Stomach smooth muscle (tissue), 2 donors: Measurements from ENCODE around the gene CFAP20DC.

Experiments
- H3K27ac ChIP-seq: one replicate; pipeline ENCODE4 v1.7.0; 2013; ENCODE audit warnings: mild to moderate bottlenecking, low read length, inconsistent platforms
- H3K27me3 ChIP-seq, 2 donors: one replicate each; pipeline ENCODE4 v1.7.0; 2013; ENCODE audit warnings: low read length in 2 of 2; ENCODE audit not compliant: insufficient read depth in 2 of 2, control insufficient read depth in 1 of 2
- H3K36me3 ChIP-seq, 2 donors: one replicate each; pipeline ENCODE4 v1.7.0; 2013; ENCODE audit warnings: low read length in 2 of 2; ENCODE audit not compliant: control insufficient read depth in 2 of 2, insufficient read depth in 2 of 2
- H3K4me1 ChIP-seq: one replicate; pipeline ENCODE4 v1.7.0; 2013; ENCODE audit warnings: low read length; ENCODE audit not compliant: control insufficient read depth, insufficient read depth
- H3K4me3 ChIP-seq, 2 donors: one replicate each; pipeline ENCODE4 v1.7.0; 2013; ENCODE audit warnings: low read length in 2 of 2
- H3K9ac ChIP-seq, 2 donors: one replicate each; pipeline ENCODE4 v1.7.0; 2013; ENCODE audit warnings: low read length in 2 of 2, mild to moderate bottlenecking in 1 of 2
- H3K9me3 ChIP-seq, 2 donors: one replicate each; pipeline ENCODE4 v1.7.0; 2013; ENCODE audit warnings: low read length in 2 of 2; ENCODE audit not compliant: control insufficient read depth in 2 of 2
- donor health status: healthy.
- donor health status: Pancreatic carcinoma.

Gene CFAP20DC

DNA sequence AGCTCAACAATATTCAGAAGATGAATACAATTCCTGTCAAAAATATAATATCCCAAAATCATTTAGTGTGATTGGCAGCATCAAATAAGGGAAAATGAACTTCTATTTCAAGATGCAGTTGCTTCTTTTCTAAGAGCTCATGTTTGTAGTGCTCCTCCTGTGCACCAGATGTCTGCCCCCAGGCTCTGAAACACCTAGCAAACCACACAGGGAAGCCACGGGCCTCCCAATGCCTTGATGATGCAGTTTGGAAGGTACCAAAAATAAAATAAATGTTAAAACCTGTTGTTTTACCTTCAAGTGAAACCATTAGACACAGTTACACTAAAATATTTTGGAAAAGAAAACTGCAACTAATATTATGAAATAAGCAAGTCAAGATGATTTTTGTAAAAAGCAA lies 22.2 kb downstream of the CFAP20DC start:
- Histone ChIP-seq H3K4me3 (no peak overlapping the region), H3K27me3 (no peaks in the 10 kb centered on the region), H3K36me3 (no peaks in the 10 kb centered on the region), H3K9ac (no peak overlapping the region), H3K4me1 (no peaks in the 10 kb centered on the region), H3K27ac (no peak overlapping the region), H3K9me3 (no peaks in the 10 kb centered on the region)

- Histone ChIP-seq H3K4me1 (no peaks in the 10 kb centered on the region), H3K9ac (no peak overlapping the region), H3K36me3 (no peaks in the 10 kb centered on the region), H3K27ac (no peak overlapping the region), H3K4me3 (no peak overlapping the region), H3K9me3 (no peaks in the 10 kb centered on the region), H3K27me3 (no peaks in the 10 kb centered on the region)
Observed at GRCh38 chr3:59023612-59024011, 26.2 kb downstream of the CFAP20DC start.

GRCh38 chr3:59017617-59017984 lies 32.2 kb downstream of the CFAP20DC start:
- no peaks in the 10 kb centered on the region for H3K9me3 ChIP-seq
- no peaks in the 10 kb centered on the region for H3K4me1 ChIP-seq
- no peak overlapping the region for H3K9ac ChIP-seq
- H3K4me3 ChIP-seq: no peak overlapping the region
- no peaks in the 10 kb centered on the region for H3K27me3 ChIP-seq
- H3K36me3 ChIP-seq: no peaks in the 10 kb centered on the region
- H3K27ac ChIP-seq: no peak overlapping the region

GRCh38 chr3:59016930-59017616 lies 32.8 kb downstream of the CFAP20DC start:
- Histone ChIP-seq H3K9ac (no peak overlapping the region), H3K27me3 (no peaks in the 10 kb centered on the region), H3K4me3 (no peak overlapping the region), H3K27ac (no peak overlapping the region), H3K4me1 (no peaks in the 10 kb centered on the region), H3K9me3 (no peaks in the 10 kb centered on the region), H3K36me3 (no peaks in the 10 kb centered on the region)

DNA sequence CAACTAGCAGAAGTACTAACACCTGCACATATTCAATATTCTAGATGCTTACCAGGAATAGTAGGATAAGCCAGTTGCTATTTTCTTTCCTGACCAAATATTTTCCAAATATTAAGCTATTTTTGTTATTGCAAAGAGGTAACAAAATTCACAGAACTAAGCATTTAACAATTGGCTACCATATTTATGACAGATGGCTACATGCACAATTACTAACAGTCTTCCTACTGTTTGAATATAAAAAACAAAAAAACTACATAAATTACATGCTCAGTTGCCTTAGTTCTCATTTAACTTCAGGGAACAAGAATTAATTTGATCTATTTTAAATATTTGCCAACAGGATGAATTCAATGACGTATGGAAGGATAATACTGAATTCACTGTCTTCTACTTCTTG lies 36.2 kb downstream of the CFAP20DC start:
- H3K4me1 ChIP-seq: no peaks in the 10 kb centered on the region
- H3K27ac ChIP-seq: no peak overlapping the region
- no peak overlapping the region for H3K4me3 ChIP-seq
- no peaks in the 10 kb centered on the region for H3K36me3 ChIP-seq
- H3K9me3 ChIP-seq: no peaks in the 10 kb centered on the region
- no peak overlapping the region for H3K9ac ChIP-seq
- no peaks in the 10 kb centered on the region for H3K27me3 ChIP-seq

- Histone ChIP-seq H3K36me3 (no peaks in the 10 kb centered on the region), H3K4me3 (no peak overlapping the region), H3K27ac (no peak overlapping the region), H3K9ac (no peak overlapping the region), H3K4me1 (no peaks in the 10 kb centered on the region), H3K27me3 (no peaks in the 10 kb centered on the region), H3K9me3 (no peaks in the 10 kb centered on the region)
Observed at GRCh38 chr3:59006634-59007517, 42.9 kb downstream of the CFAP20DC start.

GRCh38 chr3:59001675-59002074 lies 48.1 kb downstream of the CFAP20DC start:
- Histone ChIP-seq H3K36me3 (no peaks in the 10 kb centered on the region), H3K4me3 (no peak overlapping the region), H3K9ac (no peak overlapping the region), H3K9me3 (no peaks in the 10 kb centered on the region), H3K4me1 (no peaks in the 10 kb centered on the region), H3K27me3 (no peaks in the 10 kb centered on the region), H3K27ac (no peak overlapping the region)

GRCh38 chr3:58999774-59000160 lies 50.1 kb downstream of the CFAP20DC start:
- Histone ChIP-seq H3K27ac (no peak overlapping the region), H3K4me1 (no peaks in the 10 kb centered on the region), H3K9ac (no peak overlapping the region)

DNA sequence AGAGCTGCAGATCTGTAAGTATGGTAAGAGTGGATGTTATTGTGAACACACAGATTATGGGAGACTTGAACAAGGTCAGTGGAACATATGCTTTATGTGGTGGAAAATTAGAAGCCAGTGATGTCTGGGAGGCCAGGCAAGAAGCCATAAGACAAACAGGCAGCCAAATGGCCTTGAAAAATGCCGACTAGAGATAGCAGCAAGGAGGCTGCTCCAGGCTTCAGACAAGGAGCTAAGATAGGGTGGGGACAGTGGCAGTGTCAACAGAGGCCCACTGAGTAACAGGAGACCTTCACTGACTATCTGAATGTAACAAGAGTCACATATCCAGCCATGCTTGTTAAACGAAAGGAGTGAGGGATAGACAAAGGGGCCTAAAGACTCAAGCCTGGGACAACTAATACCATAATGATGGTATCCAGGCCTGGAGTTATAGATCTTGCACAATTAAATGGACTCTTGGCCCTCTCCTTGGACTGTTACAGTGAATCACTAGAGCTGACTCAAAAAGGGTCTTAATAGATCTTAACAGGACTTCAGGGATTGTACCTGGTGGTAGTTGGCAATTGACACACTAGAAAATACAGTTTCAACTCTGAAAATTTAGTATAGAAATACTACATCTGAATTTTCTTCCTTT lies 50.6 kb downstream of the CFAP20DC start:
- Histone ChIP-seq H3K4me1 (no peaks in the 10 kb centered on the region), H3K36me3 (no peaks in the 10 kb centered on the region), H3K9ac (no peak overlapping the region), H3K4me3 (no peak overlapping the region), H3K27ac (no peak overlapping the region), H3K27me3 (no peaks in the 10 kb centered on the region), H3K9me3 (no peaks in the 10 kb centered on the region)

More at GRCh38 chr3:58999774-59000160, 50.1 kb downstream of the CFAP20DC start:
- Histone ChIP-seq H3K27me3 (no peaks in the 10 kb centered on the region), H3K9me3 (no peaks in the 10 kb centered on the region), H3K36me3 (no peaks in the 10 kb centered on the region), H3K4me3 (no peak overlapping the region)

- Histone ChIP-seq H3K9me3 (no peaks in the 10 kb centered on the region), H3K4me3 (no peak overlapping the region), H3K4me1 (no peaks in the 10 kb centered on the region), H3K9ac (no peak overlapping the region), H3K27me3 (no peaks in the 10 kb centered on the region), H3K27ac (no peak overlapping the region), H3K36me3 (no peaks in the 10 kb centered on the region)
Observed at GRCh38 chr3:58998476-58999117, 51.2 kb downstream of the CFAP20DC start.
